ENCODE results near the gene KRT34.

The KRT34 gene

DNA sequence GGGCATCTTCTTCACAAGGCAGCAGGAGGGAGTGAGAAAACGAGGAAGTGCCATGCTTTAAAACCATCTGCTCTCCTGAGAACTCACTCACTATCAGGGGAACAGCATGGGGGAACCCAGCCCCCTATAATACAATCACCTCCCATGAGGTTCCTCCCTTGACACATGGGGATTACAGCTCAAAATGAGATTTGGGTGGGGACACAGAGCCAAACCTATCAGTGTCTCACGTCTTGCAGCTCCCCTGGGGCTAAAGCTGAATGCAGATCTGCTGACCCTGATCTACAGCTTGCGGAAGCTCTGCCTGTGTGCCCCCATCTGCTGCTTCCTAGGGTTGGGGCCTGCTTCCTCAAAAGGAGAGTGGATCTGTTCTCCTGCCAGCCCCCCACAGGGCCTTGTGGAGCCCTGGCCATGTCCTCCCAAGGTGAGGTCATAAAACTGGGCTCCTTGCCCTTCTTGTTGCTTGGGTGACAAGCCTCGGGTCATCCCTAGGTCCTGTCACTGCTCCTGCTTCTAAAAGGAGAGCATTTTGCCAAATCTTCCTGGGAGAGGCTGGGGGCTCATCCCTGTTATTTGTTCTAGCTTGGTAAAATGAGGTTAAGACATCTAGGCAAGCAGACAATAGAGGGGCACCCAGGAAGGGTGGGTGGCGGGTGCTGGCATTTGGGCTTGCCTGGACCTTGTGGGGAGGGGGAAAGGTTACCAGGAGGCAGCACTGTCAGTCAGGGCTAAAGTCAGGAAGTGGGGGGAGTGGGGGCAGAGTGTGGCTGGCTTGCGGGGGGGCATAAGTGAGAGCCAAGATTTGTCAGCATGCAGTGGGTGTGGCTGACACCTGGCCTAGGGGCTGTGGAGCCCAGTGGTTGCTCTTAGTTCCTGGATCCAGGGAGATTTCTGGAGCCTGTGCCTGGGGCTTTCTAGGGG lies 47.5 kb downstream of the KRT34 start:
- H3K4me3 ChIP-seq (ENCODE audit: low read depth, low read length) = no peak overlapping the region
- in situ Hi-C loops (cut with HindIII; ENCODE audit: low sequenced_read_pairs) = no loop called here
- DNase-seq (ENCODE audit: low read depth, low spot score) = no peak
- TF ChIP-seq, protein P1, sequence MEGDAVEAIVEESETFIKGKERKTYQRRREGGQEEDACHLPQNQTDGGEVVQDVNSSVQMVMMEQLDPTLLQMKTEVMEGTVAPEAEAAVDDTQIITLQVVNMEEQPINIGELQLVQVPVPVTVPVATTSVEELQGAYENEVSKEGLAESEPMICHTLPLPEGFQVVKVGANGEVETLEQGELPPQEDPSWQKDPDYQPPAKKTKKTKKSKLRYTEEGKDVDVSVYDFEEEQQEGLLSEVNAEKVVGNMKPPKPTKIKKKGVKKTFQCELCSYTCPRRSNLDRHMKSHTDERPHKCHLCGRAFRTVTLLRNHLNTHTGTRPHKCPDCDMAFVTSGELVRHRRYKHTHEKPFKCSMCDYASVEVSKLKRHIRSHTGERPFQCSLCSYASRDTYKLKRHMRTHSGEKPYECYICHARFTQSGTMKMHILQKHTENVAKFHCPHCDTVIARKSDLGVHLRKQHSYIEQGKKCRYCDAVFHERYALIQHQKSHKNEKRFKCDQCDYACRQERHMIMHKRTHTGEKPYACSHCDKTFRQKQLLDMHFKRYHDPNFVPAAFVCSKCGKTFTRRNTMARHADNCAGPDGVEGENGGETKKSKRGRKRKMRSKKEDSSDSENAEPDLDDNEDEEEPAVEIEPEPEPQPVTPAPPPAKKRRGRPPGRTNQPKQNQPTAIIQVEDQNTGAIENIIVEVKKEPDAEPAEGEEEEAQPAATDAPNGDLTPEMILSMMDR (IDR thresholded peaks at IDR 0.05; ENCODE audit: low read depth, low read length) = no peak

DNA sequence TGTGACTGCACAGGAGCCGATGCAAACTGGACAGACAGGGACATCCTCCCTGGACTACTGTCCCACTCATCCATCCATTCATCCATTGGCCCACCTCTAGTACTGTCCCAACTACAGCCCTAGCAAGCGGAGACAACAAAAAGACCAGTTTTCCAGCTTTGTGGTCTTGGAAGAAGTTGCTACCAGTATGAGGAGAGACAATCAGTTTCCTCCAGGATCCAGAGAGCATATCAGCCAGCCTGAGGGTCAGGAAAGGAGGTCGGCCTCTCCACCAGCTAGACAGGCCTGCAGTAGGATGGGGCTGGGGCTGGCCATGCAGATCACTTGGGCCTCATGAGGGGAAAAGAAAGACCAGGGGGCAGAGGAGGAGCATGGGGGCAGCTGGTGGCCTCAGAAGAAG lies 48.3 kb downstream of the KRT34 start:
- TF ChIP-seq, protein P1 (IDR thresholded peaks at IDR 0.05; ENCODE audit: low read depth, low read length) = no peak
- in situ Hi-C loops (cut with HindIII; ENCODE audit: low sequenced_read_pairs) = no loop called here
- DNase-seq (ENCODE audit: low read depth, low spot score) = no peak
- H3K4me3 ChIP-seq (ENCODE audit: low read depth, low read length) = no peak overlapping the region

DNA sequence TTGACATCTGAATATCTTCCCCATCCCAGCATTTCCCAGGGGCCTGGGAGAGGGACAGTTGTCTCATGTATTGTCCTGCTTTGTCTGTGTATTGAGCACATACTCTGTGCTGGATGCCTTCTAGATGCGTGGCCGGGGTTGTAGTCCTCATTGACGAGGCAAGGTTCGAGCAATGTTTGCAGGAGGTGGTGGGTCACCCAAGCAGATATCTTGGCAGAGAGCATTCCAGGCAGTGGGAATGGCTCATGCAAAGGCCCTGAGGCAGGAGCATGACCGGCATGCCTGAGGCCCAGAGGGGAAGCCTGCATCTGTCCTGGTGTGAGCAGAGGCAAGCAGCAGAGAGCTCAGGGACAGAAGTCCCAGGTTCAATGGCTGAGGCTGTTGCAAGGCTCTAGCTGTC lies 49.0 kb downstream of the KRT34 start:
- TF ChIP-seq, protein P1 (IDR thresholded peaks at IDR 0.05; ENCODE audit: low read depth, low read length) = no peak
- no peak for DNase-seq (ENCODE audit: low read depth, low spot score)
- in situ Hi-C loops (cut with HindIII; ENCODE audit: low sequenced_read_pairs) = no loop called here
- H3K4me3 ChIP-seq (ENCODE audit: low read depth, low read length) = no peak overlapping the region

DNA sequence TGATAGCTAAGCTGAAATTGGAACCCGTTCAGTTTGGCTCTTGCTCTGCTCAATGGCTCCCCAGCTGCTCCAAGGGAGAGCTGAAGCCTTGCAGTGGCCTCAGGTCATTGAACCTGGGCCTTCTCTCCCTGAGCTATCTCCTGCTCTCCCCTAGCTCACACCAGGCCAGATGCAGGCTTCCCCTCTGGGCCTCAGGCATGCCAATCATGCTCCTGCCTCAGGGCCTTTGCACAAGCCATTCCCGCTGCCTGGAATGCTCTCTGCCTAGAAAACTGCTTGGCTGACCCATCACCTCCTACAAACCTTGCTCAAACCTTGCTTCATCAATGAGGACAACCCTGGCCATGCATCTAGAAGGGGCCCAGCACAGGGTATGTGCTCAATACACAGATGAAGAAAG lies 49.9 kb downstream of the KRT34 start:
- in situ Hi-C loops (cut with HindIII; ENCODE audit: low sequenced_read_pairs) = no loop called here
- TF ChIP-seq, protein P1 (IDR thresholded peaks at IDR 0.05; ENCODE audit: low read depth, low read length) = no peak

DNA sequence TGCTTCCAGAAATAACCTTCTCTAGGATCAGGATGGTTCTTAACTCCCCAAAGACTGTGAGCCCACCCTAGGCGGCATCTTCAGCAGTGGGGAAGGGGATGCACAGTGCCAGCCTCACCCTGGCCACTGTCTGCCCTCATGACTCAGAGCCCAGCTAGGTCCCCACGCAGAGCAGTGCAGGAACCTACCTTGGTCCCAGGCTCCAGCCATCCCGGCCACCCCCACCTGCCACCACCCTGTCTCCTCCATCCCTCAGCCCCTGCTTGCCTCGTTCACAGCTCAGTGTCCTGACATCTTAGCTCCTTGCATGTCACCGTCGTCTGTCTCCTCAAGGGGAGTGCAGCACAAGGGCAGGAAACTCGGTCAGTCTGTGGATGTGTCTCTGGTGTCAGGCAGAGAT lies 50.5 kb downstream of the KRT34 start:
- no peak overlapping the region for H3K4me3 ChIP-seq (ENCODE audit: low read depth, low read length)
- DNase-seq (ENCODE audit: low read depth, low spot score) = no peak
- in situ Hi-C loops (cut with HindIII; ENCODE audit: low sequenced_read_pairs) = no loop called here

More for the DNA sequence above, 49.9 kb downstream of the KRT34 start:
- no peak for DNase-seq (ENCODE audit: low read depth, low spot score)
- H3K4me3 ChIP-seq (ENCODE audit: low read depth, low read length) = no peak overlapping the region

DNA sequence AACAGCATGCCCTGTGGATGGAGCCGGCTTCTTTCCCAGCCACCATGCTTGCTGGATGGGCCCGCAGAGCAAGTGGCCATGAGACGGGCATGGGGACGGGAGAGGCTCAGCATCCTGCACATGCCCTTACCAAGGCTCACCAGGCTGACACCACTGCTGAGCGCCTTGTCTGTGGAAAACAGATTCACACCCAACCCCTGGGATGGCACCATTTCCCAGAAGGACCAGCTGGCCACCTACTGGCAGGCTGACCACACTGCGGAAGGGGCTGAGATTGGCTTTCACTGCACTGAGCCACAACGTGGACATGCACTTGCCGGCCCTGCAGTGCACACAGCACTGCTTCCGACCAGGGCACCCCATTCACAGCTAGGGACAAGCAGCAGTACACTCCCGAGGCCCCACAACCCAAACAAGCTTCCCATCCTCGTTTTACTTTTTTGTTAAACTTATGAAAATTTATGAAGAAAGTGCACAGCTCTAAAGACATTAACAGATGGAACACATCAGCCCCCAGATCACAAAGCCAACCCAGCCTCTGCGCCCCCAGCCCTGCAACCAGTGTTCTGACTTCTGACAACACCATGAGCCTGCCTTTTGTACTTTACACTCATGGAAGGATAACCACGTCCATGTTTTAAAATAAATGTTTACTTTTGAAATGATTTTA lies 52.7 kb downstream of the KRT34 start:
- in situ Hi-C loops (cut with HindIII; ENCODE audit: low sequenced_read_pairs) = no loop called here
- DNase-seq (ENCODE audit: low read depth, low spot score) = peak; percentile 38
- TF ChIP-seq, protein P1 (IDR thresholded peaks at IDR 0.05; ENCODE audit: low read depth, low read length) = peak; percentile 91
- H3K4me3 ChIP-seq (ENCODE audit: low read depth, low read length) = no peak overlapping the region

More for the DNA sequence above, 50.5 kb downstream of the KRT34 start:
- TF ChIP-seq, protein P1 (IDR thresholded peaks at IDR 0.05; ENCODE audit: low read depth, low read length) = no peak
